ENCODE results near the gene FGF19. TPM values are rescaled to one million over a fixed set of nuclear protein-coding genes. Genes with fewer than 3 reads are reported as not detected.
A peak's percentile ranks its signal among the peaks of the same experiment; 100 is the strongest.
"Not testable (repeated sequence)": the region's sequence is repeated elsewhere in the genome, so short reads cannot be mapped to it uniquely, and the experiment has no call there.

Gene FGF19
- total RNA-seq, 8 experiments from 2014 or later = 0.20 to 1.1 (median 0.35) TPM; not detected in 2

GRCh38 chr11:69699213-69699612 is 4.6 kb downstream of the FGF19 start:
- 9 to 95% (median 84%) methylated on average over 1 to 6 of the region's 13 CpGs; no CpG with 5 or more reads in 4 of the 10 experiments for WGBS, 10 experiments
- in situ Hi-C loops (cut with MboI; ENCODE audit: low pct_unique_long_range_greater_than_20kb in 2 of 9, low sequenced_read_pairs in 9 of 9, unreplicated experiment in 9 of 9) = loop anchor here in 5 of 9 experiments (25.0 kb wide), 2 partner anchors 188 to 488 kb away; no protein-coding TSS in a partner anchor
- H3K27ac ChIP-seq = no peak overlapping the region
- peak in 3 of 8 experiments; percentile 47 to 53 (median 51) for ATAC-seq (replicated peaks in 6 of 8)
- peaks cover 16 to 28% of the 10 kb centered on the region in 2 donors for H3K4me1 ChIP-seq (replicated peaks in 1 of 2)
- no peak overlapping the region for H3K4me3 ChIP-seq

- no peak overlapping the region for H3K4me3 ChIP-seq
- H3K4me1 ChIP-seq (replicated peaks in 1 of 2) = peaks cover 16 to 26% of the 10 kb centered on the region in 2 donors
- in situ Hi-C loops (cut with MboI; ENCODE audit: low pct_unique_long_range_greater_than_20kb in 2 of 9, low sequenced_read_pairs in 9 of 9, unreplicated experiment in 9 of 9) = loop anchor here in 5 of 9 experiments (25.0 kb wide), 2 partner anchors 189 to 489 kb away; no protein-coding TSS in a partner anchor
- H3K27ac ChIP-seq = no peak overlapping the region
- no peak for ATAC-seq (replicated peaks in 6 of 8)
- 10 to 100% (median 80%) methylated on average over 1 to 2 of the region's 2 CpGs; no CpG with 5 or more reads in 5 of the 10 experiments for WGBS, 10 experiments
Measured at GRCh38 chr11:69698362-69698761, 5.5 kb downstream of the FGF19 start.

- in situ Hi-C loops (cut with MboI; ENCODE audit: low pct_unique_long_range_greater_than_20kb in 2 of 9, low sequenced_read_pairs in 9 of 9, unreplicated experiment in 9 of 9) = loop anchor here in 5 of 9 experiments (25.0 kb wide), 2 partner anchors 189 to 489 kb away; no protein-coding TSS in a partner anchor
- Histone ChIP-seq H3K27ac (no peak overlapping the region), H3K4me3 (no peak overlapping the region), H3K4me1 (replicated peaks in 1 of 2) (peaks cover 16 to 23% of the 10 kb centered on the region in 2 donors)
- ATAC-seq (replicated peaks in 6 of 8) = no peak
- WGBS, 10 experiments = 0 to 100% (median 62%) methylated on average over 1 to 2 of the region's 10 CpGs; no CpG with 5 or more reads in 6 of the 10 experiments
Measured at GRCh38 chr11:69697861-69698260, 6.0 kb downstream of the FGF19 start.

GRCh38 chr11:69697469-69697843 is 6.4 kb downstream of the FGF19 start:
- Histone ChIP-seq H3K27ac (no peak overlapping the region), H3K4me3 (no peak overlapping the region), H3K4me1 (replicated peaks in 1 of 2) (peaks cover 16 to 20% of the 10 kb centered on the region in 2 donors)
- 60 to 100% (median 73%) methylated on average over 1 to 6 of the region's 8 CpGs; no CpG with 5 or more reads in 6 of the 10 experiments for WGBS, 10 experiments
- no peak for ATAC-seq (replicated peaks in 6 of 8)
- in situ Hi-C loops (cut with MboI; ENCODE audit: low pct_unique_long_range_greater_than_20kb in 2 of 9, low sequenced_read_pairs in 9 of 9, unreplicated experiment in 9 of 9) = loop anchor here in 5 of 9 experiments (25.0 kb wide), 2 partner anchors 190 to 490 kb away; no protein-coding TSS in a partner anchor

GRCh38 chr11:69696749-69697468 is 6.9 kb downstream of the FGF19 start:
- in situ Hi-C loops (cut with MboI; ENCODE audit: low pct_unique_long_range_greater_than_20kb in 2 of 9, low sequenced_read_pairs in 9 of 9, unreplicated experiment in 9 of 9) = loop anchor here in 5 of 9 experiments (25.0 kb wide), 2 partner anchors 190 to 490 kb away; no protein-coding TSS in a partner anchor
- Histone ChIP-seq H3K4me3 (no peak overlapping the region), H3K4me1 (replicated peaks in 1 of 2) (peaks cover 10 to 15% of the 10 kb centered on the region in 2 donors), H3K27ac (no peak overlapping the region)
- whole genome bisulfite sequencing, 10 experiments = 25 to 100% (median 67%) methylated on average over 1 to 13 of the region's 15 CpGs
- ATAC-seq (replicated peaks in 6 of 8) = peak in 1 of 8 experiments; percentile 63

- H3K4me3 ChIP-seq; H3K27ac ChIP-seq; ATAC-seq (replicated peaks in 6 of 8); H3K4me1 ChIP-seq (replicated peaks in 1 of 2): not testable (repeated sequence)
- whole genome bisulfite sequencing, 10 experiments = 20 to 100% (median 80%) methylated on average over 1 to 3 of the region's 6 CpGs; no CpG with 5 or more reads in 3 of the 10 experiments
- in situ Hi-C loops (cut with MboI; ENCODE audit: low pct_unique_long_range_greater_than_20kb in 2 of 9, low sequenced_read_pairs in 9 of 9, unreplicated experiment in 9 of 9) = loop anchor here in 5 of 9 experiments (25.0 kb wide), 2 partner anchors 191 to 491 kb away; no protein-coding TSS in a partner anchor
Measured at GRCh38 chr11:69695995-69696394, 7.8 kb downstream of the FGF19 start.

- in situ Hi-C loops (cut with MboI; ENCODE audit: low pct_unique_long_range_greater_than_20kb in 2 of 9, low sequenced_read_pairs in 9 of 9, unreplicated experiment in 9 of 9) = loop anchor here in 5 of 9 experiments (25.0 kb wide), 2 partner anchors 192 to 492 kb away; no protein-coding TSS in a partner anchor
- Histone ChIP-seq H3K4me3 (no peak overlapping the region), H3K27ac (no peak overlapping the region), H3K4me1 (replicated peaks in 1 of 2) (peaks cover 4 to 5% of the 10 kb centered on the region in 2 donors)
- WGBS, 10 experiments = 7 to 100% (median 79%) methylated on average over 1 to 6 of the region's 7 CpGs; no CpG with 5 or more reads in 2 of the 10 experiments
- ATAC-seq (replicated peaks in 6 of 8) = no peak
Measured at GRCh38 chr11:69695581-69695980, 8.2 kb downstream of the FGF19 start.

GRCh38 chr11:69694781-69695180 is 9.0 kb downstream of the FGF19 start:
- 61 to 92% (median 75%) methylated on average over 1 to 8 of the region's 10 CpGs; no CpG with 5 or more reads in 1 of the 10 experiments for WGBS, 10 experiments
- in situ Hi-C loops (cut with MboI; ENCODE audit: low pct_unique_long_range_greater_than_20kb in 2 of 9, low sequenced_read_pairs in 9 of 9, unreplicated experiment in 9 of 9) = loop anchor here in 5 of 9 experiments (25.0 kb wide), 2 partner anchors 193 to 493 kb away; no protein-coding TSS in a partner anchor
- ATAC-seq (replicated peaks in 6 of 8) = no peak

GRCh38 chr11:69692422-69692821 is 11.4 kb downstream of the FGF19 start:
- Histone ChIP-seq H3K27ac (no peak overlapping the region), H3K4me3 (no peak overlapping the region), H3K4me1 (replicated peaks in 1 of 2) (no peaks in the 10 kb centered on the region)
- in situ Hi-C loops (cut with MboI; ENCODE audit: low pct_unique_long_range_greater_than_20kb in 2 of 9, low sequenced_read_pairs in 9 of 9, unreplicated experiment in 9 of 9) = loop anchor here in 5 of 9 experiments (25.0 kb wide), 2 partner anchors 195 to 495 kb away; no protein-coding TSS in a partner anchor
- no peak for ATAC-seq (replicated peaks in 6 of 8)

More at GRCh38 chr11:69694781-69695180, 9.0 kb downstream of the FGF19 start:
- Histone ChIP-seq H3K4me3 (no peak overlapping the region), H3K4me1 (replicated peaks in 1 of 2) (no peaks in the 10 kb centered on the region), H3K27ac (no peak overlapping the region)

- Histone ChIP-seq H3K4me1 (replicated peaks in 1 of 2) (no peaks in the 10 kb centered on the region), H3K27ac (no peak overlapping the region), H3K4me3 (no peak overlapping the region)
- in situ Hi-C loops (cut with MboI; ENCODE audit: low pct_unique_long_range_greater_than_20kb in 2 of 9, low sequenced_read_pairs in 9 of 9, unreplicated experiment in 9 of 9) = loop anchor here in 5 of 9 experiments (25.0 kb wide), 2 partner anchors 196 to 496 kb away; no protein-coding TSS in a partner anchor
- peak in 4 of 8 experiments; percentile 19 to 63 (median 42) for ATAC-seq (replicated peaks in 6 of 8)
- WGBS, 10 experiments = 50 to 90% (median 84%) methylated on average over 1 to 2 of the region's 2 CpGs; no CpG with 5 or more reads in 1 of the 10 experiments
Measured at GRCh38 chr11:69691463-69691862, 12.4 kb downstream of the FGF19 start.

- H3K4me3 ChIP-seq = no peak overlapping the region
- no peaks in the 10 kb centered on the region for H3K4me1 ChIP-seq (replicated peaks in 1 of 2)
- in situ Hi-C loops (cut with MboI; ENCODE audit: low pct_unique_long_range_greater_than_20kb in 2 of 9, low sequenced_read_pairs in 9 of 9, unreplicated experiment in 9 of 9) = loop anchor here in 6 of 9 experiments (10.0 to 25.0 kb wide), 3 partner anchors 198 to 505 kb away; no protein-coding TSS in a partner anchor
- 71 to 100% (median 95%) methylated on average over 1 to 5 of the region's 5 CpGs for WGBS, 10 experiments
- no peak overlapping the region for H3K27ac ChIP-seq
- ATAC-seq (replicated peaks in 6 of 8) = no peak
Measured at GRCh38 chr11:69689484-69690319, 14.1 kb downstream of the FGF19 start.
